ENCODE results near the gene CYP4F11.

The CYP4F11 gene

DNA sequence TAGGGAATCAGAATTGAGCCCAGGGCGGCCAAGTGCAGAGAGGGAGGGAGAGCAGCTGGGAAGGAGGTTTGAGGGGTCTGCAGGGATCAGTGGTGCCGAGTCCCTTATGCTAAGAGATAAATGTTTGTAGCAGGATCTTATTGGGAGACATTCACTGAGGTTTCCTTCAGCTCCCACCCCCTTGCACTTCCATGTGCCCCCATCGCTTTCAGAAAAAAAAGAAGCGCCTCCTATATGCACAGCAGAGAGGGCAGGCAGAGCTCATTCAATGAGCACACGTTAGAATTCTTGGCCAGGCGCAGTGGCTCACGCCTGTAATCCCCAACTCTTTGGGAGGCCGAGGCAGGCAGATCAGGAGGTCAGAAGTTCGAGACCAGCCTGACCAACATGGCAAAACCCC, 64.5 kb downstream of the CYP4F11 start:
- Histone ChIP-seq H3K4me1 (ENCODE audit: control insufficient read depth, insufficient read depth, low read length) (peaks cover 8% of the 10 kb centered on the region), H3K4me3 (ENCODE audit: low read depth, low read length) (no peak overlapping the region), H3K27me3 (ENCODE audit: control insufficient read depth, insufficient read depth, low read length) (no peaks in the 10 kb centered on the region), H3K9me3 (ENCODE audit: control insufficient read depth, insufficient read depth, low read length) (no peaks in the 10 kb centered on the region), H3K9ac (ENCODE audit: low read depth, low read length) (no peak overlapping the region), H3K36me3 (ENCODE audit: control insufficient read depth, insufficient read depth, low read length) (no peaks in the 10 kb centered on the region)

GRCh38 chr19:15869109-15869555, 65.2 kb downstream of the CYP4F11 start:
- no peaks in the 10 kb centered on the region for H3K27me3 ChIP-seq (ENCODE audit: control insufficient read depth, insufficient read depth, low read length)

GRCh38 chr19:15866636-15867035, 67.7 kb downstream of the CYP4F11 start:
- Histone ChIP-seq H3K4me3 (ENCODE audit: low read depth, low read length) (no peak overlapping the region), H3K9me3 (ENCODE audit: control insufficient read depth, insufficient read depth, low read length) (no peaks in the 10 kb centered on the region), H3K27me3 (ENCODE audit: control insufficient read depth, insufficient read depth, low read length) (no peaks in the 10 kb centered on the region), H3K4me1 (ENCODE audit: control insufficient read depth, insufficient read depth, low read length) (peaks cover 8% of the 10 kb centered on the region), H3K9ac (ENCODE audit: low read depth, low read length) (no peak overlapping the region), H3K36me3 (ENCODE audit: control insufficient read depth, insufficient read depth, low read length) (no peaks in the 10 kb centered on the region)

More at GRCh38 chr19:15869109-15869555, 65.2 kb downstream of the CYP4F11 start:
- Histone ChIP-seq H3K36me3 (ENCODE audit: control insufficient read depth, insufficient read depth, low read length) (no peaks in the 10 kb centered on the region), H3K4me3 (ENCODE audit: low read depth, low read length) (no peak overlapping the region), H3K4me1 (ENCODE audit: control insufficient read depth, insufficient read depth, low read length) (peaks cover 4% of the 10 kb centered on the region), H3K9ac (ENCODE audit: low read depth, low read length) (no peak overlapping the region), H3K9me3 (ENCODE audit: control insufficient read depth, insufficient read depth, low read length) (no peaks in the 10 kb centered on the region)

DNA sequence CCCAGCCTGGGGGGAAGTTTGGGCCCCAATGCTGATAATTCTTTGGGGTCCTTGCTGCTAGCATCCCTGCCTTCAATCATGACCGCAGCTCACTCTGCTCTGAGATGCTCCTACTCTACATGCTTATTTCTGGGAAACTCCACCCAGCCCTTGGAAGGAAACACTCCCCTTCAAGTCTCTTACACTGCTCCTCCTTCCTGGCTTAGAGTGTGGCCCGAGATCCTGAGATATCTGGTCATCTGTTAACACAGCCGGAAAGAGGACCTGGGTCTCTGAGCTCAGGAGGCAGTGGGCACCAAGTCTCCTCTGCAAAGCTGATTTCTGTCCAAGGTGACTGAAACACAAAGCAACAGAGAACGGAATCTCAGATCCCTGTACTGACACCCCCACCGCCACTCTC, 69.5 kb downstream of the CYP4F11 start:
- Histone ChIP-seq H3K4me1 (ENCODE audit: control insufficient read depth, insufficient read depth, low read length) (peaks cover 8% of the 10 kb centered on the region), H3K36me3 (ENCODE audit: control insufficient read depth, insufficient read depth, low read length) (no peaks in the 10 kb centered on the region), H3K9me3 (ENCODE audit: control insufficient read depth, insufficient read depth, low read length) (no peaks in the 10 kb centered on the region), H3K27me3 (ENCODE audit: control insufficient read depth, insufficient read depth, low read length) (no peaks in the 10 kb centered on the region), H3K9ac (ENCODE audit: low read depth, low read length) (no peak overlapping the region), H3K4me3 (ENCODE audit: low read depth, low read length) (no peak overlapping the region)

- no peak overlapping the region for H3K9ac ChIP-seq (ENCODE audit: low read depth, low read length)
- H3K9me3 ChIP-seq (ENCODE audit: control insufficient read depth, insufficient read depth, low read length) = no peaks in the 10 kb centered on the region
- no peaks in the 10 kb centered on the region for H3K36me3 ChIP-seq (ENCODE audit: control insufficient read depth, insufficient read depth, low read length)
- peaks cover 4% of the 10 kb centered on the region for H3K4me1 ChIP-seq (ENCODE audit: control insufficient read depth, insufficient read depth, low read length)
- H3K4me3 ChIP-seq (ENCODE audit: low read depth, low read length) = peak overlapping the region; percentile 49
- no peaks in the 10 kb centered on the region for H3K27me3 ChIP-seq (ENCODE audit: control insufficient read depth, insufficient read depth, low read length)
Observed at GRCh38 chr19:15863272-15863671, 71.1 kb downstream of the CYP4F11 start.

- H3K4me3 ChIP-seq (ENCODE audit: low read depth, low read length) = peak overlapping the region; percentile 49
- H3K27me3 ChIP-seq (ENCODE audit: control insufficient read depth, insufficient read depth, low read length) = no peaks in the 10 kb centered on the region
- no peak overlapping the region for H3K9ac ChIP-seq (ENCODE audit: low read depth, low read length)
- H3K36me3 ChIP-seq (ENCODE audit: control insufficient read depth, insufficient read depth, low read length) = no peaks in the 10 kb centered on the region
- peaks cover 4% of the 10 kb centered on the region for H3K4me1 ChIP-seq (ENCODE audit: control insufficient read depth, insufficient read depth, low read length)
- no peaks in the 10 kb centered on the region for H3K9me3 ChIP-seq (ENCODE audit: control insufficient read depth, insufficient read depth, low read length)
Observed at GRCh38 chr19:15862444-15862843, 71.9 kb downstream of the CYP4F11 start.

Data from iPS-15b (cell line).